KOPT-K1 (cell line): Measurements from ENCODE around the gene AMIGO2.

ENCODE experiments used
- H3K27ac ChIP-seq: fragments of 200-600 bp; sonication (generic); 2 replicates; pipeline ENCODE4 v1.5.1; 2016; ENCODE audit warnings: antibody characterized with exemption, mild to moderate bottlenecking, low read depth, low read length; ENCODE audit not compliant: poor library complexity, severe bottlenecking
- H3K36me3 ChIP-seq: fragments of 200-600 bp; sonication (generic); 2 replicates; pipeline ENCODE4 v1.5.1; 2017; ENCODE audit warnings: antibody characterized with exemption, mild to moderate bottlenecking, low read length, moderate library complexity; ENCODE audit not compliant: insufficient read depth
- H3K9me3 ChIP-seq: fragments of 200-600 bp; sonication (generic); 2 replicates; pipeline ENCODE4 v1.5.1; 2017; ENCODE audit warnings: antibody characterized with exemption, low read length, mild to moderate bottlenecking; ENCODE audit not compliant: insufficient read depth, poor library complexity, severe bottlenecking

The AMIGO2 gene

DNA sequence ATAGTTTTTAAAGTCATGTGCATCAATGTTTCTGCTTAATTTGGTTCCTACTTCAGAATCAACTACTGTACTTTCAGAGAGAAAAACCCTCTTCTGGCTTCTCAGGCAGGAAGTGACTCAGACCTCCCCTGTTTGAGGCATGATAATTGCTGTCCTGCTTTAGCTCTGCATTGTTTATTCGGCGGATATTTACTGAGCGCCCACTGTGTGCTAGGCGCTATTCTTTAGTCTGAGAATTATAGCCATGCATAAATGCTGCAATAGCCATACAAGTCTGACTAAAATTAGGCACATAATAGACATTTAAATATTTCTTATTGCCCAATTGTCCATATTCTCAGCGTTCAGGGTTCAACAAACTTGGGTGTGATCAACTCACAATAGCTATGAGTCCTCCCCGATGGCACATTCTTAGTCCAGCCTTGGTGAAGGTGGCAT lies 6.1 kb upstream of the AMIGO2 start:
- no peaks in the 10 kb centered on the region for H3K36me3 ChIP-seq
- no peaks in the 10 kb centered on the region for H3K9me3 ChIP-seq
- no peak overlapping the region for H3K27ac ChIP-seq

DNA sequence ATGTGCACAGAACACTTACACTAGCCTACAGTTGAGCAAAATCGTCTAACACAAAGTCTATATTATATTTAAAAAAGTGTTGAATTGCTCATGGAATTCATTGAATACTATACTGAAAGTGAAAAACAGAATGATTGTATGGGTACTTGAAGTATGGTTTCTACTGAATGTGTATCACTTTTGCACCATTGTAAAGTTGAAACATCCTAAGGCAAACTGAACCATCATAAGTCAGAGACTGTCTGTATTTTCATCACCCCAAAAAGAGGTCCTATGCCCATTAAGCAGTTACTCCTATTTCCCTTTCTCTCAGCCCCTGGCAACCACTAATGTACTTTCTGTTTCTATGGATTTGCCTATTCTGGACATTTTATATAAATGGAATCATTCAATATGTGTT lies 4.4 kb upstream of the AMIGO2 start:
- Histone ChIP-seq H3K36me3 (no peaks in the 10 kb centered on the region), H3K27ac (no peak overlapping the region)

DNA sequence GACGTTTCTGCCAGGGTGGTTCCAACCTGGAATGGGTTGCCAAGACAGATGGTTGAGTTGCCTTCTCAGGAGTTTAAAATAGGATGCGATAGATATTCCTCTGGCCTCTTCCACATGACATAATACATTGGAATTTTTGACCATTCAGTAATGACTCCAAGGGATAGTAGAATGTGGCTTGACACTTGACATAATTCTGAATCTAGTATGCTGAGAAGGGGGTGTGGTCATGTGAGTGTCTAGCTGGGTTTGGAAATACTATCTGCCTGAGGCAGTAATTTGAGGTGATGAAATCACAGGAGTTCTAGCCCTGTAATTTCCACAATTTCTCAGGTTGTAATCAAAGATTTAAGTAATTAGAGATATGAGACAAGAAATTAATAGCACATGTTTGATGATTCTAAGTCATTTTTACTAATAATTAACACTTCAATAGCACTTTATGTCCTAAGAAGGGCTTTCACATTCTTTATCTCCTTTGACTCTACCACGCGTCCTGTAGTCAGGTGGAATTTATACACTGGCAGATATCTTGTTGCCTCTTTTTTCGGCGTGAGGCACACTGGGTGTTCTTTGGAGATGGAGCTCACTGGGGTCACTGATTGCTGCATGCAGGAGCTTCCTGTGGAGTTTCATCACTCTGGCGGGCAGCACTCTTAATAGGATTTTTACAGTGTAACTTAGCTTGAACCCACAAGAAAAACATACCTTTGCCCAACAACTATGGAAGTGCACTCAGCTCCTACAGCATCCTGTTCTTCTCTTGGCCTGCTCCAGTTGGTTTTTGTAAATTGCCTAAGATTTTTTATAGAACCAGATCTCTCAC lies 3.2 kb upstream of the AMIGO2 start:
- no peak overlapping the region for H3K27ac ChIP-seq
- H3K9me3 ChIP-seq, result no peaks in the 10 kb centered on the region
- no peaks in the 10 kb centered on the region for H3K36me3 ChIP-seq

More for the DNA sequence above, 4.4 kb upstream of the AMIGO2 start:
- H3K9me3 ChIP-seq, result no peaks in the 10 kb centered on the region

DNA sequence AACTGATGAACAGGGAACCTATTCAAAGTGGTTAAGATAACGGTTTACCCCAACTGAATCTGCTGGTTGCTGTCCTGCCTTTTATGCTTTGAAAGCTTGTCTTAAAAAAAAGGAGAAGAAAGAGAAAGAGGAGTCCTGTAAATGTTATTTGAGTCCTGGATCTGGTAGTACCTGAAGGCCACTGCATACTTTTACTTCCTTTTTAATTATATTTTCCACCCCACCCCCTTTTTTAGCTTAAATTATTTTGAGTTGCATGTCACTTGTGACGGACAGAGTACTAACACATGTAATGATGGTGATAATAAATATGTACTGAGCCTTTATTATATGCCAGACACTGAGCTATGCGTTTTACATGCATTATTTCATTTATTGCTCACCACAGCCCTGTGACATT lies 2.5 kb upstream of the AMIGO2 start:
- Histone ChIP-seq H3K27ac (no peak overlapping the region), H3K36me3 (no peaks in the 10 kb centered on the region), H3K9me3 (no peaks in the 10 kb centered on the region)

DNA sequence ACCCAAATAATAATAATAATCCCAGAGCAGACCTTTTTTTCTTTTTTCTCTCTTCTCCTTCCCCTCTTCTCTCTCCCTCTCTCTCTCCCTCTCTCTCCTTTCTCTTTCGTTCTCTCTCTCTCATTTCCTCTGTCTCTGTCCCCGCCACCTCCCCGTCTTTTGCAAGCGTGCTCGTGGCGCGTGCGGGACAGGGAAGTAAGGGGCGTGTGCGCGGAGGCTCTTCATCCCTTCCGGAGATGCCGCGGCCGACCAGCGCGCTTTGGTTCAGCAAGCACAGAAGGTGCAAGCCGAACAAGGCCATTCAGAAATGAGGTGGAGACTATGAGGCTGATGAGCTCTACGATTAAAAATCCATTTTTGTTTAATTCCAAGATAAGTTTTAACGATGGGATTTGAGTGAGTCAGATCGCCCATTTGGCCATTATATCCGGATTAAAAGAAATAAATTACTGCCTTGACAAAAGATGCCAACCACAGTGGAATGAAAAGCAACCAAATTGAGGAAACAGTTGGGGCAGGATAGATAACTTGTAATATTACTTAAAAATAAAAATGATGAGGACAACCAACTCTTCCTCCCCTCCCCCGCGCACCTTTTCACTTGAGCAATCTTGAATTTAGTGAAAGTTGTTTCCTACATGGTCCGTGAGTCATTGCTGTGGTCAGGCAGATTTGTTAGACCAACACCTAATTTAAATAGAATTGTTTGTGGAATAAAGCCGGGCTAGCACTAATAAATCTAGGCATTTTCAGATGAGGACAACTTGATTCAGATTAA lies 1.2 kb upstream of the AMIGO2 start:
- Histone ChIP-seq H3K36me3 (no peaks in the 10 kb centered on the region), H3K9me3 (no peaks in the 10 kb centered on the region), H3K27ac (no peak overlapping the region)

DNA sequence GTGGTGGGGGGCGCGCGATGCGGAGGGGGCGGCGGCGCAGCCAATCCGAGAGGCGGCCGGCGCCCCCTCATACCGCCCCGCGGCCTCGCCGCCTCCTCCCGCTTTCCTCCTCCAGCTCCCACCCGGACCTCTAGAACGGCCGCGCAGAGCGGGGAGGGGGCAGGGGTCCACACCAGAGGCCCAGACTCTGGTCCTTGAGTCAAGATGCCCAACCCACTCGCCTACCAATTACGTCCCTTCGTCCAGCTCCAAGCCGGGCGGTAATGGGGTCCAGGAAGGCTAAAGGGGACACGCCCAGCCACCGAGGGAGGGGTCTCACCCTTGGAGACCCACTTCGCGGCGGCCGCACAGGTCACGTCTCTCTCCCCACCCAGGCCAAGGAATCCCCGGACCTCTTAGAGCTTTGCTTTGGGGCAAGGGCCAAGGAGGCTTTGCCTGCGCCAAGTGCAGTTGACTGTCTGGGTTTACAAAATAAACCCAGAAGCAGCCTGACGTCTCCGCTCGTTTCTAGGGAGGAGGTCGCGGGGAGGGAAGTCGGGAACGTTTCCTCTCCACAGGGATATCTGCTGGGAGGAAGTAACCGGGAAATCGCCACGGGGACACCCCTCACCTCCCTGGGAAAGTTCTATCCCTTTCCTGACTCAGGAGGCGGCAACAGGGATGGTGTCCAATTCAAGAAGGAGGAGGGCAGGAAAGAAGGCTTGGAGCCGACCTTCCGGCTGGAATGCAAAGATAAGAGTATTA lies 394 bp upstream of the AMIGO2 start:
- no peaks in the 10 kb centered on the region for H3K36me3 ChIP-seq
- H3K9me3 ChIP-seq, result no peaks in the 10 kb centered on the region
- peak overlapping the region; percentile 56 for H3K27ac ChIP-seq

DNA sequence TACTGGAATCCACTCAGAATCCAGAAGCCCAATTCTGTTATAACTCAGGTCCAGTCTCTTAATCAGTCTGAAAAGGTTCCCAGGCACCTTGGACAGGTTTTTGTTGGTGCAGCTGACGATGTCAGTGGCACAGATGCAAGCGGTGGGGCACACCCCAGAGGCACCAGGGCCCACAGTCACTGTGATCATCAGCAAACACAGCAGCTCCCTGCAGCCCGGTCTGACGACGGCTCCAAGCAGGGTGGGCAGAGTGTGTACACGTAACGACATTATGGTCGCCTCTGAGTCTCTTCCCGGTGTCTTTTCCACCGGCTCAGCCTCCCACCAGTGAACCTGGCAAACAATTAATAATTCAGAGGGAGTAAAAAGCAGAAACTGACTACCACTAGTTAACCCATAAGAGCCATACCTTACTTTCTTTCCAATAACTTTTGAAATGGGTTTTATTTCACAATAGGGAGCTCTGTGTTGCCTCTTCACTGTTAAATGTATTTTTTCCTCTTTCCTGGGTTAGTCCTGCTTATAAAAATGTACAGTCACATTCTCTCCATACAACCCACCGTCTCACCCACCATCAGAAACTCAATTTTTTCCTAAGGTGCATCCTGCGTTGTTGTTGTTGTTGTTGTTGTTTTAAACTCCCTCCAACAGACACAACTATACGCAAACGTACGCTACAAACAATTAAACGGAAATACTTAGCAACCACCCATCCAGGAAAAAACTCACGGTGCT lies 859 bp downstream of the AMIGO2 start:
- peak overlapping the region; percentile 56 for H3K27ac ChIP-seq
- no peaks in the 10 kb centered on the region for H3K36me3 ChIP-seq
- no peaks in the 10 kb centered on the region for H3K9me3 ChIP-seq

DNA sequence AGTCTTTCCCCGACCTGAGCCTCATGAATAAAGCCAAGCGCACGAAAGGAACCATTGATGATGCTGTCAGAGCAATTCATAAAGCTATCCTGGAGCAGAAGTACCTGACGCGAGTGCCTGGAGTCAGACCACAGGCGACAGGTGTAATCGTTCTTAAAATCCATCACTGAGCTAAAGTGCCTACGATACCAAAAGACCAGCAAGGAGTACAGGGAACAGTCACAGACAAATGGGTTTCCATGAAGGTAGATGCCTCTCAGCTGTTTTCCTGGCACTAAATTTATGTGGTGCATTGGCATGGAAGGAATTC lies 1.7 kb downstream of the AMIGO2 start:
- H3K9me3 ChIP-seq, result no peaks in the 10 kb centered on the region
- no peak overlapping the region for H3K27ac ChIP-seq

DNA sequence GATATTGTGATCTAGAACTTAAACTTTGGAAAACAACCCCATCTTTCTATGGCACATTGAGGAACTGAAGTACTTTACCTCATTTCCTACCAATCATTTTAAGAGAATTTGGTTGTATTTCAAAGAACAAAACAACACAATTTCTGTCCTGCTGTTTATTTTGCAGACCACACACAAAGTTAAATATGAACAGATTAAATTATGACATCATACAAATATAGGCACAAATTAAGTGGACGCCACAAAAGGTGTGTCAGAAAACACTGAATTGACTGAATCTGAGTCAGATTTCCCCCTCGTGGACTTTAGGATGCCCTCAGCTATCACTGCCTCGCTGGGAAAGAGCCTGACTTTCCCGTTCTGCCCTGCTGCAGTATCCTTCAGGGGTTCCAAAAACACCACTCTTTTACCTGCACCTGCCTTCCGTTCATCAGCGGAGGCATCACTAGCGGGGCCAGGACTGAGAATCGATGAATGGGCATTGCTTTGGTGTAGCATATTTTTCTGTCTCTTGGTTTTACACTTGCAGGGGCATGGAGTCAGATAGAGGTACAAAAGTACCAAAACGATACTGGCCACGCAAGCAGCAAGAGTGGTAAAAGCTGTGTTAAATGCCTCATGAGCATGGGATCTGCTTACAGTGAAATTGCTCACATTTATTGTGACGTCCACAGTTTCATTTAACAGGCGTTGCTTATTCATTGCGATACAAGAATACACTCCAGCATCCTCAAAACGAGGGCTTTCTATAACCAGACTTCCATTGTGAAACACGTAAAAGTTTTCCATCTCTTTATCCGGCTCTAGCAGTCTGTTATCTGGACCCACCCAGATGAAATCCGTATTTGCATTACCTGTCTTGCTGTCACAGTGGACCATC lies 2.3 kb downstream of the AMIGO2 start:
- Histone ChIP-seq H3K36me3 (no peaks in the 10 kb centered on the region), H3K9me3 (no peaks in the 10 kb centered on the region), H3K27ac (no peak overlapping the region)

More for the DNA sequence above, 1.7 kb downstream of the AMIGO2 start:
- no peaks in the 10 kb centered on the region for H3K36me3 ChIP-seq

DNA sequence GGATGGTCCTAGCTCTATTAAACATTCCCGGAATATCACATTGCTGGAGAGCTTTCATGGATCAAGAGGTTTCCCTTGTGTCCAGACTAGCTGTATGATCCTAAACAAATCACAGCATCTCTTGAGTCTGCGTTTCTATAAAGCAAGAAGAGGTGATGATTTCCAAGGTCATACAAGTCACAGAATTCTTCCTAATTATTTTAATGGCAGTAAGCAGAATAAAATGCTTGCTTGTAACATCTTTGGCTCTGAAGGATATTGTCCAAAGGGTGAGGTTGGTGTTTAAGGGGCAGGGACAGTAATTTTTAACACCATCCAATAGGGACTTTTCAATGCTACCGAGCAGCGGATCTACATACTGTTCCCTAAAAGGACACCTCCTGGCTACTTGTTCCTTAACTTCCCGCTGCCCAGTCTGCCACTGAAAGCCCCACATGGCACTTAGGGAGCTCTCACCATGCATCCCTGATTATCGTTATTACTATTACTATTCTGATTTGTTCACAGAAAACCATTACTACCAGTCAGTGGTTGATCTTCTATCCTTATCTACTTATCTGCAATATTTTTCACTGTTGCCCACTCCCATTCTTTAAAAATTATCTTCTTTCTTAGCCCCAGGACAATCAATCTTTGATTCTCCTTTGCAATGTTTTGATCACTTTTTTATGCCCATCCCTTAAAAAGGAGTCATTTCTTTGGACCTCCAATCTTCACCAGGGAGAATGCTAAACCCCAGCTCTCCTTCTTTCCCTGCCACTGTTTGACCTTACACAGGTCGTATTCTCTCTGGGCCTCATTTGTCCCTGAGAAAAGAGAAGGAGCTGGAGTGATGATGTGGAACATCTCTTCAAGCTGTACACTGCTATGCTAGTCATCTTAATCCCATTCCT lies 4.3 kb downstream of the AMIGO2 start:
- Histone ChIP-seq H3K9me3 (no peaks in the 10 kb centered on the region), H3K36me3 (no peaks in the 10 kb centered on the region), H3K27ac (no peak overlapping the region)

DNA sequence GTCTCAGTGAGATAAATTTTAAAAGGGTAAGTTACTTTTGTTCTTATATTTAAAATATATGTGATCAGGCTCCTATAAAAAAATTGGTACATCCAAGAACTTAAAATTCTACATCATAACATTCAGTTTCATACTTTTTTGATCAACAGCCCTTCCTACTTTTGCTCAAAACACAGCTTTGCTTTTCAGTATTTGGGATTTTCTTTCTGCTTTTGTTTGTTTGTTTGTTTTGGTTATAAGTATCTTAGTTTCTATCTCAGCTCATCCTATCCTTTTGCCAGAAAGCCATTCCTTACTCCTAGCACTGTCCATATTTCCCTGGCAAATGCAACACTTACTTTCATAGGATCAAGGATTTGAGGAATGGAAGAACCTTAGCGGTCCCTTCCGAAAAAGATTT lies 5.0 kb downstream of the AMIGO2 start:
- Histone ChIP-seq H3K9me3 (no peaks in the 10 kb centered on the region), H3K27ac (no peak overlapping the region)

DNA sequence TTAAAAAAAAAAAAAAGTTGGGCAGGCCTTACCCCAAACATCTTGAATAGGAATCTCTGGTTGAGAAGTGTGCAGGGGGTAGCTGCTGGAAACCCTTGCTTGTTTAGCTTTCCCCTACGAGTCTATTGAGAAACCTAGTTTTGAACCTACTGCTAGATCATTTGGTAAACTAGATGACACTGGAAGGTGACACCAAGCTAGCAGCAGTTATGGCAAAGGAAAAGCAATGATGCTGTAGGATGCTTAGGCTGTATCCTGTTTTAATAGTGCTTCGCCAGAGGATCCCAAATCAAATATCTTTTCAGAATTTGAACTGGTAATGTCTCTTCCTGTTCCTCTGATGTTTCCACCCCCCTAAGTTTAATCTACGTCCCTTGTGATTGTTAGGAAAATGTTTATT lies 5.8 kb downstream of the AMIGO2 start:
- H3K27ac ChIP-seq, result no peak overlapping the region
- H3K36me3 ChIP-seq, result no peaks in the 10 kb centered on the region
- H3K9me3 ChIP-seq, result no peaks in the 10 kb centered on the region

More for the DNA sequence above, 5.0 kb downstream of the AMIGO2 start:
- no peaks in the 10 kb centered on the region for H3K36me3 ChIP-seq

DNA sequence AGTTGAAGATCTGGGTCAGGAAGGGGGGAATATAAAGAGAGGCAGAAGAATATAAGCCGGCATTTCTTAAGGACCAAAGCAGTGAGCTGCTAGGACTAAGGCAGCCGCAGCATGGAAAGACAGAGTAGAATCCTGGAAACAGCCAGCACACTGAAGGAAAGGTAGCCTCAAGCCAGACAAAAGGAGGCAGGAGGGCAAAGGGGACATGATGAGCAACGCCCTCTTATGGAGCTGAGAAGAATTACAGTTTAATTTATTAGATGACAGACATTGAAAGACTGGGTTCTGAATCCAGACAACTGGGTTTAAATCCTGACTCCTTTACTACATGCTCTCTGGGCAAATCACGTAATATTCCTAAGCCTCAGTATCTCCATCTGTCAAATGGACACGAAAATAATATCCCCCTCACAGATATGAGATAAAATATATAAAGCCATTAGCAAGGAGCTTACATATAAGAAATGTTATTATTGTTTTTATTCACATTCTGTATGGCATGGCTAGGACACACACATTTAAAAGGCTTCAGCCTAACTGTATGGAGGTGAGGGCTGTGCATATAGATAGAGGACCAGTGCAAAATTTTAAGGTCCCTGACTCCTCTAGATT lies 8.4 kb downstream of the AMIGO2 start:
- H3K9me3 ChIP-seq, result no peaks in the 10 kb centered on the region
- no peaks in the 10 kb centered on the region for H3K36me3 ChIP-seq
- H3K27ac ChIP-seq, result no peak overlapping the region
